HUES6 (cell line): Measurements from ENCODE around the gene AKAP6.
A peak's percentile ranks its signal among the peaks of the same experiment; 100 is the strongest.

Source experiments
- H3K27ac ChIP-seq: 2 replicates; pipeline ENCODE4 v1.7.0; 2013; ENCODE audit warnings: low read depth, mild to moderate bottlenecking, low read length, inconsistent platforms
- H3K27me3 ChIP-seq: 2 replicates; pipeline ENCODE4 v1.6.1; 2013; ENCODE audit warnings: low read length; ENCODE audit not compliant: control insufficient read depth, insufficient read depth
- H3K36me3 ChIP-seq: 2 replicates; pipeline ENCODE4 v1.6.1; 2013; ENCODE audit warnings: low read length; ENCODE audit not compliant: control insufficient read depth, insufficient read depth
- H3K4me1 ChIP-seq: 2 replicates; pipeline ENCODE4 v1.6.1; 2013; ENCODE audit warnings: low read length; ENCODE audit not compliant: control insufficient read depth, insufficient read depth
- H3K4me3 ChIP-seq: 2 replicates; pipeline ENCODE4 v1.5.1; 2013; ENCODE audit warnings: low read depth, low read length
- H3K9ac ChIP-seq: one replicate; pipeline ENCODE4 v1.6.1; 2013; ENCODE audit warnings: mild to moderate bottlenecking, low read length
- H3K9me3 ChIP-seq: 2 replicates; pipeline ENCODE4 v1.6.1; 2013; ENCODE audit warnings: low read depth, low read length; ENCODE audit not compliant: control insufficient read depth, insufficient read depth

Gene AKAP6

GRCh38 chr14:32650030-32650429 is 320.9 kb downstream of the AKAP6 start:
- H3K4me3 ChIP-seq: no peak overlapping the region
- no peaks in the 10 kb centered on the region for H3K27me3 ChIP-seq
- H3K4me1 ChIP-seq: no peaks in the 10 kb centered on the region
- no peak overlapping the region for H3K27ac ChIP-seq
- H3K36me3 ChIP-seq: no peaks in the 10 kb centered on the region
- no peaks in the 10 kb centered on the region for H3K9me3 ChIP-seq
- no peak overlapping the region for H3K9ac ChIP-seq

GRCh38 chr14:32650665-32651064 is 321.6 kb downstream of the AKAP6 start:
- H3K36me3 ChIP-seq: no peaks in the 10 kb centered on the region
- no peaks in the 10 kb centered on the region for H3K9me3 ChIP-seq
- no peak overlapping the region for H3K4me3 ChIP-seq
- no peak overlapping the region for H3K9ac ChIP-seq
- no peaks in the 10 kb centered on the region for H3K4me1 ChIP-seq
- no peak overlapping the region for H3K27ac ChIP-seq
- H3K27me3 ChIP-seq: no peaks in the 10 kb centered on the region

GRCh38 chr14:32654106-32654505 is 325.0 kb downstream of the AKAP6 start:
- Histone ChIP-seq H3K4me3 (no peak overlapping the region), H3K9me3 (no peaks in the 10 kb centered on the region), H3K36me3 (no peaks in the 10 kb centered on the region), H3K27ac (no peak overlapping the region), H3K9ac (no peak overlapping the region), H3K4me1 (no peaks in the 10 kb centered on the region; the same call in 1 of the 2 replicates), H3K27me3 (no peaks in the 10 kb centered on the region)

GRCh38 chr14:32656601-32657000 is 327.5 kb downstream of the AKAP6 start:
- Histone ChIP-seq H3K27ac (0 out of 2 replicates have a peak overlapping the region, but pooled peaks have one; percentile 6), H3K9me3 (no peaks in the 10 kb centered on the region)

GRCh38 chr14:32657081-32657480 is 328.0 kb downstream of the AKAP6 start:
- Histone ChIP-seq H3K4me1 (no peaks in the 10 kb centered on the region; the same call in 1 of the 2 replicates), H3K36me3 (no peaks in the 10 kb centered on the region), H3K9ac (no peak overlapping the region), H3K27me3 (no peaks in the 10 kb centered on the region), H3K4me3 (no peak overlapping the region), H3K27ac (0 out of 2 replicates have a peak overlapping the region, but pooled peaks have one; percentile 6), H3K9me3 (no peaks in the 10 kb centered on the region)

More at GRCh38 chr14:32656601-32657000, 327.5 kb downstream of the AKAP6 start:
- Histone ChIP-seq H3K4me3 (no peak overlapping the region), H3K9ac (no peak overlapping the region), H3K27me3 (no peaks in the 10 kb centered on the region), H3K36me3 (no peaks in the 10 kb centered on the region), H3K4me1 (no peaks in the 10 kb centered on the region; the same call in 1 of the 2 replicates)

- Histone ChIP-seq H3K27ac (no peak overlapping the region), H3K4me3 (no peak overlapping the region), H3K4me1 (peaks cover 6% of the 10 kb centered on the region), H3K27me3 (no peaks in the 10 kb centered on the region), H3K36me3 (no peaks in the 10 kb centered on the region), H3K9ac (no peak overlapping the region), H3K9me3 (no peaks in the 10 kb centered on the region)
These were observed 332.1 kb downstream of the AKAP6 start for GRCh38 chr14:32661216-32661615.

GRCh38 chr14:32662211-32662610 is 333.1 kb downstream of the AKAP6 start:
- Histone ChIP-seq H3K36me3 (no peaks in the 10 kb centered on the region), H3K27ac (no peak overlapping the region), H3K9me3 (no peaks in the 10 kb centered on the region), H3K27me3 (no peaks in the 10 kb centered on the region), H3K4me1 (peaks cover 6% of the 10 kb centered on the region), H3K4me3 (no peak overlapping the region), H3K9ac (no peak overlapping the region)

- Histone ChIP-seq H3K4me1 (peaks cover 6% of the 10 kb centered on the region; the same call in 1 of the 2 replicates), H3K4me3 (no peak overlapping the region), H3K27ac (no peak overlapping the region), H3K27me3 (no peaks in the 10 kb centered on the region), H3K9me3 (no peaks in the 10 kb centered on the region), H3K9ac (no peak overlapping the region), H3K36me3 (no peaks in the 10 kb centered on the region)
These were observed 337.2 kb downstream of the AKAP6 start for GRCh38 chr14:32666308-32666707.

- peaks cover 5% of the 10 kb centered on the region; the same call in 1 of the 2 replicates for H3K4me1 ChIP-seq
- H3K27ac ChIP-seq: no peak overlapping the region
- H3K27me3 ChIP-seq: no peaks in the 10 kb centered on the region
- H3K9ac ChIP-seq: no peak overlapping the region
- no peaks in the 10 kb centered on the region for H3K36me3 ChIP-seq
- H3K4me3 ChIP-seq: no peak overlapping the region
- no peaks in the 10 kb centered on the region for H3K9me3 ChIP-seq
These were observed 338.2 kb downstream of the AKAP6 start for GRCh38 chr14:32667287-32667686.

GRCh38 chr14:32667791-32668190 is 338.7 kb downstream of the AKAP6 start:
- H3K27ac ChIP-seq: no peak overlapping the region
- H3K9ac ChIP-seq: no peak overlapping the region
- H3K9me3 ChIP-seq: no peaks in the 10 kb centered on the region
- H3K27me3 ChIP-seq: no peaks in the 10 kb centered on the region
- no peaks in the 10 kb centered on the region for H3K4me1 ChIP-seq
- H3K4me3 ChIP-seq: no peak overlapping the region
- H3K36me3 ChIP-seq: no peaks in the 10 kb centered on the region

- Histone ChIP-seq H3K27ac (no peak overlapping the region), H3K4me1 (no peaks in the 10 kb centered on the region), H3K4me3 (no peak overlapping the region), H3K9ac (no peak overlapping the region), H3K36me3 (no peaks in the 10 kb centered on the region), H3K27me3 (no peaks in the 10 kb centered on the region), H3K9me3 (0 out of 2 replicates have a peak, but pooled peaks cover 3% of the 10 kb centered on the region)
These were observed 340.3 kb downstream of the AKAP6 start for GRCh38 chr14:32669391-32669790.

- Histone ChIP-seq H3K9me3 (0 out of 2 replicates have a peak, but pooled peaks cover 3% of the 10 kb centered on the region), H3K36me3 (no peaks in the 10 kb centered on the region), H3K27ac (no peak overlapping the region), H3K9ac (no peak overlapping the region), H3K27me3 (no peaks in the 10 kb centered on the region), H3K4me3 (no peak overlapping the region), H3K4me1 (no peaks in the 10 kb centered on the region)
These were observed 346.3 kb downstream of the AKAP6 start for GRCh38 chr14:32675433-32675832.
